Lung (tissue), 12 donors: ENCODE results near the gene TMEM80. TPM values are rescaled to one million over a fixed set of nuclear protein-coding genes. Genes with fewer than 3 reads are reported as not detected.
A peak's percentile ranks its signal among the peaks of the same experiment; 100 is the strongest.

ENCODE experiments used
- ATAC-seq: fragments of 200-7000 bp; cut with Tn5 transposase; one replicate; pipeline ENCODE4 v1.9.1; 2020; ENCODE audit warnings: moderate number of reproducible peaks; ENCODE audit not compliant: insufficient read depth, low FRiP score
- DNase-seq, 3 donors: peaks; one replicate each; pipeline ENCODE4 v3.0.0-alpha.2; 2013 to 2017
- H3K27ac ChIP-seq, 2 donors: one replicate each; pipeline ENCODE4 v1.5.1; 2013; ENCODE audit warnings: mild to moderate bottlenecking in 2 of 2, moderate library complexity in 2 of 2, control low read depth in 1 of 2, inconsistent platforms in 1 of 2, low read depth in 1 of 2, low read length in 1 of 2
- H3K27me3 ChIP-seq, 3 donors: one replicate each; pipeline ENCODE4 v1.5.1; 2013; ENCODE audit warnings: low read length in 2 of 3; ENCODE audit not compliant: control insufficient read depth in 3 of 3, insufficient read depth in 3 of 3
- H3K36me3 ChIP-seq, 4 donors: one replicate each; pipeline ENCODE4 v1.5.1; 2013; ENCODE audit warnings: low read length in 4 of 4, mild to moderate bottlenecking in 1 of 4, moderate library complexity in 1 of 4; ENCODE audit not compliant: control insufficient read depth in 4 of 4, insufficient read depth in 4 of 4
- H3K4me1 ChIP-seq, 5 donors: one replicate each; pipeline ENCODE4 v1.5.1; 2013; ENCODE audit warnings: low read length in 5 of 5, mild to moderate bottlenecking in 2 of 5, moderate library complexity in 1 of 5; ENCODE audit not compliant: control insufficient read depth in 5 of 5, insufficient read depth in 5 of 5
- H3K4me3 ChIP-seq: one replicate; pipeline ENCODE4 v1.5.1; 2013; ENCODE audit warnings: mild to moderate bottlenecking, control low read depth, moderate library complexity
- H3K9ac ChIP-seq, 2 donors: one replicate each; pipeline ENCODE4 v1.5.1; 2013; ENCODE audit warnings: low read length in 2 of 2, control low read depth in 1 of 2; ENCODE audit not compliant: insufficient read depth in 1 of 2
- H3K9me3 ChIP-seq, 4 donors: one replicate each; pipeline ENCODE4 v1.5.1; 2013; ENCODE audit warnings: low read length in 3 of 4, mild to moderate bottlenecking in 1 of 4, moderate library complexity in 1 of 4; ENCODE audit not compliant: control insufficient read depth in 4 of 4, insufficient read depth in 3 of 4
- CTCF ChIP-seq: IDR thresholded peaks from 2 replicates; pipeline ENCODE4 v1.5.1; 2012; ENCODE audit warnings: mild to moderate bottlenecking; ENCODE audit errors: control extremely low read depth, extremely low read depth
- WGBS, 2 donors: extraction: QIAGEN DNeasy Blood & Tissue Kit; methylation state at CpG; one replicate each; pipeline ENCODE4 v1.1.7; 2013; 5-methylcytosine and 5-hydroxymethylcytosine counted together
- polyA plus RNA-seq, 2 donors: library from polyadenylated mRNA; stranded (reverse); fragments of 200-250 nt; gene quantifications; one replicate each; pipeline ENCODE4 v1.2.1, GENCODE V29; 2013
- total RNA-seq, 2 donors: library from RNA; depleted of rRNA in 1 of 2; stranded (reverse); fragments of >200 nt in 1 of 2; gene quantifications; one replicate each; pipeline ENCODE4 v1.2.1, GENCODE V29; 2014 to 2021
- donor health status: control.
- donor health status: control.
- donor health status: Bipolar disorder and iron deficiency.
- donor health status: healthy.
- donor health status: DM: yes; HTN: yes; CAD: no.

The TMEM80 gene
- total and polyA plus RNA-seq, 4 donors: 10.3 to 28.1 (median 18.5) TPM

GRCh38 chr11:705646-706438 is 10.2 kb downstream of the TMEM80 start, which contains the start of gene EPS8L2:
TSS of gene EPS8L2 (plus strand) at chr11:706231. CDS start at chr11:709408, 3,177 bp downstream.
- ATAC-seq: peak; percentile 13
- H3K9ac ChIP-seq: peak within 1 kb of the TSS in 1 of 2 donors; percentile 25
- DNase-seq: no peak
- H3K27me3 ChIP-seq: peaks cover 0 to 4% (median 0%) of the 10 kb centered on the region in 3 donors
- 8 to 9% methylated on average over 60 to 90 of the region's 90 CpGs for WGBS, 2 donors
- no peaks in the 10 kb centered on the region for H3K9me3 ChIP-seq
- peak within 1 kb of the TSS in 1 of 2 donors; percentile 80 for H3K27ac ChIP-seq
- H3K4me3 ChIP-seq: peak within 1 kb of the TSS; percentile 54
- H3K4me1 ChIP-seq: peaks cover 0 to 30% (median 0%) of the 10 kb centered on the region in 5 donors
- TF ChIP-seq CTCF: no peak
- H3K36me3 ChIP-seq: peaks cover 0 to 12% (median under 1%) of the 10 kb centered on the region in 4 donors

GRCh38 chr11:706439-706956 is 10.9 kb downstream of the TMEM80 start:
- peak overlapping the region in 1 of 2 donors; percentile 80 for H3K27ac ChIP-seq
- DNase-seq (no peak), ATAC-seq (no peak)
- no peak for TF ChIP-seq CTCF
- peak overlapping the region in 1 of 2 donors; percentile 25 for H3K9ac ChIP-seq
- peak overlapping the region; percentile 54 for H3K4me3 ChIP-seq
- H3K36me3 ChIP-seq: peaks cover 0 to 11% (median 0%) of the 10 kb centered on the region in 4 donors
- WGBS, 2 donors: 11 to 13% methylated on average over 13 to 22 of the region's 22 CpGs
- H3K9me3 ChIP-seq: no peaks in the 10 kb centered on the region
- peaks cover 0 to 30% (median 0%) of the 10 kb centered on the region in 5 donors for H3K4me1 ChIP-seq
- peaks cover 0 to 4% (median 0%) of the 10 kb centered on the region in 3 donors for H3K27me3 ChIP-seq

GRCh38 chr11:706957-707816 is 11.6 kb downstream of the TMEM80 start:
- peaks cover 0 to 4% (median 0%) of the 10 kb centered on the region in 3 donors for H3K27me3 ChIP-seq
- H3K27ac ChIP-seq: peak overlapping the region in 1 of 2 donors; percentile 80
- peak overlapping the region; percentile 54 for H3K4me3 ChIP-seq
- 38 to 55% methylated on average over 27 to 30 of the region's 30 CpGs for WGBS, 2 donors
- DNase-seq: no peak
- H3K4me1 ChIP-seq: peaks cover 0 to 30% (median 0%) of the 10 kb centered on the region in 5 donors
- no peak for TF ChIP-seq CTCF
- H3K36me3 ChIP-seq: peaks cover 0 to 5% (median 0%) of the 10 kb centered on the region in 4 donors
- peak overlapping the region in 1 of 2 donors; percentile 25 for H3K9ac ChIP-seq
- peak; percentile 12 for ATAC-seq
- H3K9me3 ChIP-seq: no peaks in the 10 kb centered on the region
